ENCODE results near the gene RNF212.

The RNF212 gene

DNA sequence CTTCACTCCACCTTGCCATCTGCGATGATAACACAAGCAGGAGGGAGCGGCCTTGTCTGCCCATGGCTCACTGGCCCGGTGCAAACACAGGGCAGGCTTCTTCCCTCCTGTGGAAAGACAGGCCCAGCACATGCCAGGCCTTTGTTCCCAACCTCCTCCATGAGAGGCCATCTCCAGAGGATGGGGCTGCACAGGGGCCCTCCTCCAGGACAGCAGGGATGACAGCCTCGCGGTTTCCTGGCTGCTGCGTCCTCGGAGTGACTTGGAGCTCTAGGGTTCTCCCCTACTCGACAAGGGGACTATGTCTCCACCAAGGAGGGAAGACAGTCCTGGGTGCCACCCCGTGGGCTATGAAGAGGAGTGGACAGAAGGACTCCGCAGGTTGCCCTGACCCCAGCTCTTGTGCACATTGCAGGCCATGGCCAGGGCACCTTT is 21.8 kb downstream of the RNF212 start:
- H3K4me3 ChIP-seq (ENCODE audit: low read length), result no peak overlapping the region
- no peak for DNase-seq (ENCODE audit: low read depth)
- TF ChIP-seq, protein P1, sequence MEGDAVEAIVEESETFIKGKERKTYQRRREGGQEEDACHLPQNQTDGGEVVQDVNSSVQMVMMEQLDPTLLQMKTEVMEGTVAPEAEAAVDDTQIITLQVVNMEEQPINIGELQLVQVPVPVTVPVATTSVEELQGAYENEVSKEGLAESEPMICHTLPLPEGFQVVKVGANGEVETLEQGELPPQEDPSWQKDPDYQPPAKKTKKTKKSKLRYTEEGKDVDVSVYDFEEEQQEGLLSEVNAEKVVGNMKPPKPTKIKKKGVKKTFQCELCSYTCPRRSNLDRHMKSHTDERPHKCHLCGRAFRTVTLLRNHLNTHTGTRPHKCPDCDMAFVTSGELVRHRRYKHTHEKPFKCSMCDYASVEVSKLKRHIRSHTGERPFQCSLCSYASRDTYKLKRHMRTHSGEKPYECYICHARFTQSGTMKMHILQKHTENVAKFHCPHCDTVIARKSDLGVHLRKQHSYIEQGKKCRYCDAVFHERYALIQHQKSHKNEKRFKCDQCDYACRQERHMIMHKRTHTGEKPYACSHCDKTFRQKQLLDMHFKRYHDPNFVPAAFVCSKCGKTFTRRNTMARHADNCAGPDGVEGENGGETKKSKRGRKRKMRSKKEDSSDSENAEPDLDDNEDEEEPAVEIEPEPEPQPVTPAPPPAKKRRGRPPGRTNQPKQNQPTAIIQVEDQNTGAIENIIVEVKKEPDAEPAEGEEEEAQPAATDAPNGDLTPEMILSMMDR (IDR thresholded peaks at IDR 0.05; ENCODE audit: insufficient read depth, low read depth, low read length, missing control alignments), result no peak

DNA sequence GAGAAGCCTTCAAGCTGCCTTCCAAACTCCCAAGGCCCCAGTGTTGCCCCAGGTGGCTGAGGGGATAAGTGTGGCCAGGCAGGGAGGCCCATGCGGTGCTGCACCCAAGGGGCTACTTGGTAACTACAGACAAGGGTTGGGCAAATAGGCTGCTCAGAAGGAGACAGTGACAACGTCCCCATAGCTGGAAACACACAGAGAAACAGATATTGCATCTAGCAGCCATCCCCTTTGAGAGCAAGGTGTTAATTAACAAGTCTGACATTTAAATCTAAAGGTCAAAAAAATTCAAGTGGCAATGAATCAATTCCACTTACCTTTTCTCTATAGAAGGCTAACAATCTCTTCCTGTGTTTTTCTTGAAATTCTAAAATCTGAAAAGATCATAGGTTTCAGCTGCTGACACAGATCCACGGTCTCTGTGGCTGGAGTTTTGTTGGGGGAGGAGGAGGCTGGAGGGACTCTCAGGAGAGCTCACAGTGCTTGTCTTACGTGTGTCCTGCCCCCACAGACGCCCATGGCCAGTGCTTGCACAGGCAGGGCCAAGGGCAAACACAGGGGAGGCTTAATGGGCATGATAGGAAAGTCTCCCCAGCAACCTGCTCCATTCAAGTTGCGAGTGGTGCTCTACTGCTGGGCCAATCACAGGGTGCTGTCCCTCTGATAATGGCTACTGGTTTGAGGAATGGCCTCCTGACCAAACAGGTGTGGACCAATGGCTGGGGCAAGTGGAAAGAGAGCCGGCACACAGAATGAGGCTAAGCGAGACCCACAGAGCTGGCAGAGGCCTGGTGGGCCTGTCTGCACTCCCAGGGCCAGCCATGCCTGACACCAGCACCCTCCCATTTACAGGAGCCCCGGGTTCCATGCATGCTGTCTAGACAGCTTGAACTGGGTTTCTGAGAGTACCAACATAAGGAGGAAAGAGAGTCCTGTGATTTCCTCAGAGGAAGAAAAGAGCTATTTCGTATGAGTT is 22.6 kb downstream of the RNF212 start:
- H3K4me3 ChIP-seq (ENCODE audit: low read length), result no peak overlapping the region
- TF ChIP-seq, protein P1 (IDR thresholded peaks at IDR 0.05; ENCODE audit: insufficient read depth, low read depth, low read length, missing control alignments), result no peak
- no peak for DNase-seq (ENCODE audit: low read depth)

DNA sequence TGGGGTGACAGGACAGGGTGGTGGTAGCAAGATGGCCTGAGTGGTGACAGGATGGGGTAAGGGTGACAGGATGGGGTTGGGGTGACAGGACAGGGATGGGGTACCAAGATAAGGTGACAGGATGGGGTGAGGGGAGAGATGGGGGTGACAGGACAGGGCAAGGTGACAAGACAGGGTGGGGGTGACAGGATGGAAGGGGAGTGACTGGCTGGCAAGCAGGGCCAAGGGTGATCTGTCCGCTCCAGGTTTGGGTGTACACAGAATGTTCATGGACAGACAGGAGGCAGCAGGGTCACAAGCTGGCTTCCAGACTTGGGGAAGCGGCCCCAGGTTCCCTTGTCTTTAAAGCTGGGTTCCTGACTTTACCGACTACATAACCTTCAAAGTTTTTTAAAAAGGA is 23.3 kb downstream of the RNF212 start:
- no peak overlapping the region for H3K4me3 ChIP-seq (ENCODE audit: low read length)
- TF ChIP-seq, protein P1 (IDR thresholded peaks at IDR 0.05; ENCODE audit: insufficient read depth, low read depth, low read length, missing control alignments), result no peak
- DNase-seq (ENCODE audit: low read depth), result no peak

DNA sequence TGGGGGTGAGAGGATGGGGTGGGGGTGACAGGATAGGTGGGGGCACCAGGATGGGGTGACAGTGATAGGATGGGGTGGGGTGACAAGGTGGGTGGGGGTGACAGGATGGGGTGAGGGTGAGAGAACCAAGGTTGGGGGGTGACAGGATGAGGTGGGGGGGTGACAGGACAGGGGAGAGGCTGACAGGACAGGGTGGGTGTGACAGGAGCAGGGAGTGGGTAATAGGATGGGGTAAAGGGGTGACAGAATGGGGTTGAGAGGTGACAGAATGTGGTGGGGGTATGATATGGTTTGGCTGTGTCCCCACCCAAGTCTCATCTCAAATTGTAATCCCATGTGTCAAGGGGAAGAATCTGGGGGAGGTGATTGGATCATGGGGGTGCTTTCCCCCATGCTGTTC is 26.0 kb downstream of the RNF212 start:
- H3K4me3 ChIP-seq (ENCODE audit: low read length), result no peak overlapping the region
- no peak for DNase-seq (ENCODE audit: low read depth)
- TF ChIP-seq, protein P1 (IDR thresholded peaks at IDR 0.05; ENCODE audit: insufficient read depth, low read depth, low read length, missing control alignments), result no peak

DNA sequence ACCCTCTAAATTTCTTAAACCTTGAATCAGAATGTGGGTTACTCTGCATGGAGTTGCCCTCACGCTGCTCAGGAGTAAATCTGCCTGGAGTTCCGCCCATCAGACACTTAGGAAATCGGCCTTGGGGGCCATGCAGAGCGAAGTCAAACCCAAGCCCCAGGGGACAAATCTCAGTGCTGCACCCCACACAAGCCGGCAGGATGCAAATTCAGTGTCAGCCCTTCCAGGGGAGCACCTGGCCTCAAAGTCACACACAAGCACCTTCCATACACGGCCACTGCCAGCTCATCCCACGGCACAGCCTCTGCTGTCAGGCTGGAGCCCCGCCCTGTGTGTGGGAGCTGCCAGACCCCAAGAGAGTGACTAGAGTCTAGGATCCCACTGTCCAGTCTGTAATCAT is 27.4 kb downstream of the RNF212 start:
- DNase-seq (ENCODE audit: low read depth), result no peak
- H3K4me3 ChIP-seq (ENCODE audit: low read length), result no peak overlapping the region
- TF ChIP-seq, protein P1 (IDR thresholded peaks at IDR 0.05; ENCODE audit: insufficient read depth, low read depth, low read length, missing control alignments), result no peak

DNA sequence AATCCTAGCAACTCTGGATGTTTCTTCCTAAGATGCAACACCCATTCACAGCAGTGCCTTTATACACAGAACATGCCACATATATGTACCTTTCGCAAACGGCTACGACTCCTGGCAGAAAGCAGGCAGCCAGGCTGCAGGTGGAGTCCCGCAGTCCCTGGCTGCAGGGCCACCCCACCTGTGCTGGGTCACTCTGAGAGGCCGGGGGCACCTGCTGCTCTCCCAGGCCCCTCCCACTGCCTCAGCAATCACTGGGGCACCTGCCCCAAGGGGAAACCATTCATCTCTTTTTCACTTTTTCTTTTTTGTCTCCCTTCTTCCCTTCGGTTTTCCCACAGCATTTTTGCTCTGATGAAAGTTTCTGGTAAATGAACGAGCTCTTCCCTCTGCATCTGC is 28.0 kb downstream of the RNF212 start:
- TF ChIP-seq, protein P1 (IDR thresholded peaks at IDR 0.05; ENCODE audit: insufficient read depth, low read depth, low read length, missing control alignments), result no peak
- H3K4me3 ChIP-seq (ENCODE audit: low read length), result no peak overlapping the region
- no peak for DNase-seq (ENCODE audit: low read depth)
